HepG2 (cell line): ENCODE results near the gene HNF1B. TPM values are rescaled to one million over a fixed set of nuclear protein-coding genes. Genes with fewer than 3 reads are reported as not detected.

Experiments used
- ATF6 ChIP-seq: sonication (generic); formaldehyde crosslinking; conservative IDR thresholded peaks from 2 replicates; pipeline ENCODE4 v1.4.0; 2020; ENCODE audit warnings: missing genetic modification reagents
- ATRX ChIP-seq: sonication (generic); formaldehyde crosslinking; IDR thresholded peaks from 2 replicates; pipeline ENCODE4 v1.4.0; 2020; ENCODE audit warnings: missing genetic modification reagents, borderline replicate concordance
- DR1 ChIP-seq: sonication (generic); formaldehyde crosslinking; IDR thresholded peaks from 2 replicates; pipeline ENCODE4 v1.8.0; 2021; ENCODE audit warnings: mild to moderate bottlenecking, missing genetic modification reagents, inconsistent platforms
- EZH2 ChIP-seq: conservative IDR thresholded peaks from 2 replicates; pipeline ENCODE4 v1.6.1; 2012; ENCODE audit warnings: mild to moderate bottlenecking, low read depth, low read length, moderate library complexity
- HNRNPK ChIP-seq: fragments of 200-400 bp; formaldehyde crosslinking; IDR thresholded peaks from 2 replicates; pipeline ENCODE4 v1.6.1; 2018; ENCODE audit warnings: low read length, low read depth, moderate library complexity, mild to moderate bottlenecking; ENCODE audit not compliant: poor library complexity, severe bottlenecking
- IRF9 ChIP-seq: sonication (generic); formaldehyde crosslinking; IDR thresholded peaks from 2 replicates; pipeline ENCODE4 v1.8.0; 2022; ENCODE audit warnings: missing genetic modification reagents, mild to moderate bottlenecking, borderline replicate concordance
- JARID2 ChIP-seq: sonication (generic); formaldehyde crosslinking; IDR thresholded peaks from 2 replicates; pipeline ENCODE4 v1.8.1; 2023; ENCODE audit warnings: missing genetic modification reagents, inconsistent platforms; ENCODE audit not compliant: insufficient replicate concordance
- SIX4 ChIP-seq: sonication (generic); formaldehyde crosslinking; IDR thresholded peaks from 2 replicates; pipeline ENCODE4 v1.4.0; 2020; ENCODE audit warnings: missing genetic modification reagents
- SMYD3 ChIP-seq: sonication (generic); formaldehyde crosslinking; IDR thresholded peaks from 2 replicates; pipeline ENCODE4 v1.8.1; 2023; ENCODE audit warnings: mild to moderate bottlenecking, missing genetic modification reagents
- TBX2 ChIP-seq: sonication (generic); formaldehyde crosslinking; IDR thresholded peaks from 2 replicates; pipeline ENCODE4 v1.5.0; 2020; ENCODE audit warnings: missing genetic modification reagents, mild to moderate bottlenecking, borderline replicate concordance
- ZFP36 ChIP-seq: fragments of 150-350 bp; IDR thresholded peaks from 2 replicates; pipeline ENCODE4 v1.6.1; 2018; ENCODE audit warnings: borderline replicate concordance, low read length, low read depth; ENCODE audit not compliant: partially characterized antibody
- ZFP90 ChIP-seq: sonication (generic); formaldehyde crosslinking; IDR thresholded peaks from 2 replicates; pipeline ENCODE4 v1.8.0; 2022; ENCODE audit warnings: missing genetic modification reagents, mild to moderate bottlenecking, inconsistent platforms, borderline replicate concordance
- ZFYVE20 ChIP-seq: sonication (generic); formaldehyde crosslinking; IDR thresholded peaks from 2 replicates; pipeline ENCODE4 v1.8.0; 2023; ENCODE audit warnings: low read depth, mild to moderate bottlenecking, moderate library complexity, missing genetic modification reagents, borderline replicate concordance
- ZNF235 ChIP-seq: sonication (generic); formaldehyde crosslinking; IDR thresholded peaks from 2 replicates; pipeline ENCODE4 v1.8.1; 2023; ENCODE audit warnings: mild to moderate bottlenecking, missing genetic modification reagents, borderline replicate concordance
- ZNF367 ChIP-seq: sonication (generic); formaldehyde crosslinking; IDR thresholded peaks from 2 replicates; pipeline ENCODE4 v1.4.0; 2020; ENCODE audit warnings: missing genetic modification reagents, borderline replicate concordance
- ZNF446 ChIP-seq: sonication (generic); formaldehyde crosslinking; IDR thresholded peaks from 2 replicates; pipeline ENCODE4 v1.5.0; 2020; ENCODE audit warnings: mild to moderate bottlenecking, missing genetic modification reagents
- ZNF788 ChIP-seq: sonication (generic); formaldehyde crosslinking; IDR thresholded peaks from 2 replicates; pipeline ENCODE4 v1.5.0; 2020; ENCODE audit warnings: mild to moderate bottlenecking, missing genetic modification reagents, borderline replicate concordance
- polyA plus RNA-seq, 8 experiments: library from polyadenylated mRNA; depleted of rRNA in 3 of 8; stranded (reverse) in 7 of 8; unstranded in 1 of 8; fragments of >200 nt; fragmentation: Illumina TruSeq in 4 of 8; extraction: Trizol in 4 of 8; gene quantifications; 2 replicates each; pipeline versions ENCODE4 v1.2.1 to v1.2.3, GENCODE V29; 2011 to 2016; ENCODE audit warnings: low read depth in 4 of 8, missing spikeins in 1 of 8, mixed read lengths in 1 of 8; ENCODE audit not compliant: insufficient read depth in 1 of 8
- total RNA-seq, 5 experiments: library from RNA; depleted of rRNA; stranded (reverse); fragments of >200 nt; fragmentation: Illumina TruSeq; extraction: Trizol; gene quantifications; 2 replicates each; pipeline ENCODE4 v1.2.3, GENCODE V29; 2016; ENCODE audit warnings: low read depth in 1 of 5
- TF ChIP-seq, protein P1 (sequence below): IDR thresholded peaks from 2 replicates; pipeline ENCODE4 v1.4.0; 2020; ENCODE audit warnings: mild to moderate bottlenecking, missing genetic modification reagents
- TF ChIP-seq, protein P2 (sequence below): sonication (generic); formaldehyde crosslinking; IDR thresholded peaks from 2 replicates; pipeline ENCODE4 v1.5.0; 2020; ENCODE audit warnings: mild to moderate bottlenecking, missing genetic modification reagents

HNF1B gene
- total and polyA plus RNA-seq, 2 of the 13 experiments (the other 11 are each of a cell fraction or from before 2014, with no cell fraction given) = 1.9 to 5.3 TPM

- TF ChIP-seq ATRX (no peak), DR1 (peak; percentile 70; the same call in 1 of the 2 replicates), ZNF235 (CRISPR knock-in tag) (no peak), ZFP90 (CRISPR knock-in tag) (no peak; the same call in 1 of the 2 replicates), ZFP36 (no peak), EZH2 (no peak), ZFYVE20 (CRISPR knock-in tag) (no peak), SMYD3 (no peak), JARID2 (CRISPR knock-in tag) (no peak), TBX2 (CRISPR knock-in tag) (peak; percentile 80), ZNF788 (CRISPR knock-in tag) (0 out of 2 replicates have a peak, but pooled peaks have one; percentile 18), IRF9 (0 out of 2 replicates have a peak, but pooled peaks have one; percentile 2), SIX4 (CRISPR knock-in tag) (no peak), ZNF367 (CRISPR knock-in tag) (no peak), HNRNPK (no peak), ZNF446 (no peak), ATF6 (CRISPR knock-in tag) (no peak)
- TF ChIP-seq, protein P1, sequence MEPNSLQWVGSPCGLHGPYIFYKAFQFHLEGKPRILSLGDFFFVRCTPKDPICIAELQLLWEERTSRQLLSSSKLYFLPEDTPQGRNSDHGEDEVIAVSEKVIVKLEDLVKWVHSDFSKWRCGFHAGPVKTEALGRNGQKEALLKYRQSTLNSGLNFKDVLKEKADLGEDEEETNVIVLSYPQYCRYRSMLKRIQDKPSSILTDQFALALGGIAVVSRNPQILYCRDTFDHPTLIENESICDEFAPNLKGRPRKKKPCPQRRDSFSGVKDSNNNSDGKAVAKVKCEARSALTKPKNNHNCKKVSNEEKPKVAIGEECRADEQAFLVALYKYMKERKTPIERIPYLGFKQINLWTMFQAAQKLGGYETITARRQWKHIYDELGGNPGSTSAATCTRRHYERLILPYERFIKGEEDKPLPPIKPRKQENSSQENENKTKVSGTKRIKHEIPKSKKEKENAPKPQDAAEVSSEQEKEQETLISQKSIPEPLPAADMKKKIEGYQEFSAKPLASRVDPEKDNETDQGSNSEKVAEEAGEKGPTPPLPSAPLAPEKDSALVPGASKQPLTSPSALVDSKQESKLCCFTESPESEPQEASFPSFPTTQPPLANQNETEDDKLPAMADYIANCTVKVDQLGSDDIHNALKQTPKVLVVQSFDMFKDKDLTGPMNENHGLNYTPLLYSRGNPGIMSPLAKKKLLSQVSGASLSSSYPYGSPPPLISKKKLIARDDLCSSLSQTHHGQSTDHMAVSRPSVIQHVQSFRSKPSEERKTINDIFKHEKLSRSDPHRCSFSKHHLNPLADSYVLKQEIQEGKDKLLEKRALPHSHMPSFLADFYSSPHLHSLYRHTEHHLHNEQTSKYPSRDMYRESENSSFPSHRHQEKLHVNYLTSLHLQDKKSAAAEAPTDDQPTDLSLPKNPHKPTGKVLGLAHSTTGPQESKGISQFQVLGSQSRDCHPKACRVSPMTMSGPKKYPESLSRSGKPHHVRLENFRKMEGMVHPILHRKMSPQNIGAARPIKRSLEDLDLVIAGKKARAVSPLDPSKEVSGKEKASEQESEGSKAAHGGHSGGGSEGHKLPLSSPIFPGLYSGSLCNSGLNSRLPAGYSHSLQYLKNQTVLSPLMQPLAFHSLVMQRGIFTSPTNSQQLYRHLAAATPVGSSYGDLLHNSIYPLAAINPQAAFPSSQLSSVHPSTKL = peak; percentile 76
- TF ChIP-seq, protein P2, sequence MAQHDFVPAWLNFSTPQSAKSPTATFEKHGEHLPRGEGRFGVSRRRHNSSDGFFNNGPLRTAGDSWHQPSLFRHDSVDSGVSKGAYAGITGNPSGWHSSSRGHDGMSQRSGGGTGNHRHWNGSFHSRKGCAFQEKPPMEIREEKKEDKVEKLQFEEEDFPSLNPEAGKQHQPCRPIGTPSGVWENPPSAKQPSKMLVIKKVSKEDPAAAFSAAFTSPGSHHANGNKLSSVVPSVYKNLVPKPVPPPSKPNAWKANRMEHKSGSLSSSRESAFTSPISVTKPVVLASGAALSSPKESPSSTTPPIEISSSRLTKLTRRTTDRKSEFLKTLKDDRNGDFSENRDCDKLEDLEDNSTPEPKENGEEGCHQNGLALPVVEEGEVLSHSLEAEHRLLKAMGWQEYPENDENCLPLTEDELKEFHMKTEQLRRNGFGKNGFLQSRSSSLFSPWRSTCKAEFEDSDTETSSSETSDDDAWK = no peak
Measured at GRCh38 chr17:37708008-37708615, 36.7 kb downstream of the HNF1B start (continued).
